Measurements from ENCODE around the gene SH3RF2. TPM values are rescaled to one million over a fixed set of nuclear protein-coding genes. Genes with fewer than 3 reads are reported as not detected.

Gene SH3RF2
- total RNA-seq, 4 donors from 2014 or later = 67.9 to 172 (median 96.3) TPM

GRCh38 chr5:145925803-145926202 lies 10.6 kb upstream of the SH3RF2 start:
- intact Hi-C loops (cut with DNase I; ENCODE audit: low total_unique reads) (no loop called here), in situ Hi-C loops (cut with MboI; ENCODE audit: low pct_ligation_motif_present in 1 of 4, low pct_unique_long_range_greater_than_20kb in 1 of 4, low sequenced_read_pairs in 3 of 4) (no loop called here)
- Histone ChIP-seq H3K27ac (no peak overlapping the region), H3K4me1 (no peaks in the 10 kb centered on the region), H3K27me3 (no peaks in the 10 kb centered on the region), H3K4me3 (no peak overlapping the region), H3K9me3 (no peaks in the 10 kb centered on the region), H3K36me3 (no peaks in the 10 kb centered on the region)
- TF ChIP-seq EP300 (IDR thresholded peaks at IDR 0.05; ENCODE audit: low read depth) (no peak), POLR2A (IDR thresholded peaks at IDR 0.05) (no peak), POLR2AphosphoS5 (IDR thresholded peaks at IDR 0.05) (no peak), CTCF (IDR thresholded peaks at IDR 0.05) (no peak)
- DNase-seq = no peak

DNA sequence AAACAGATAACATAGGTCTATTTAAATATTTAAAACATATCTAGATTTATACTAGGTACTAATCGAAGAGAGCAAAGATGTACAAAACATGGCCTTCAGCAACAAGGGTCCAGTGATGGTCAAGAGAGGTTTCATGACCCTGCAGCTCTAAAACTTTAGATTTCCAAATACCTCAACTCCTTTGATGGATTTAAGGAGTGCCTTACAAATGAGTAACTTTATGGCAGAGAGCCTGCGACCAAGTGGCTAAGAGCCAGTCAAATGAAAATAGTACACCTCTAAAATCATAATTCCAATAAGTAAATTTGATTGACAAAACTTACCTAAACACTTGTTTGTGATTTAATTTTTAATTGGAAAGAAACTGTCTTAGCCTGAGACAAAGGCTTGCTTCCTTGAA lies 4.7 kb upstream of the SH3RF2 start:
- in situ Hi-C loops (cut with MboI; ENCODE audit: low pct_ligation_motif_present in 1 of 4, low pct_unique_long_range_greater_than_20kb in 1 of 4, low sequenced_read_pairs in 3 of 4) (no loop called here), intact Hi-C loops (cut with DNase I; ENCODE audit: low total_unique reads) (no loop called here)
- no peak overlapping the region for H3K27ac ChIP-seq

GRCh38 chr5:145934276-145934675 lies 2.1 kb upstream of the SH3RF2 start:
- in situ Hi-C loops (cut with MboI; ENCODE audit: low pct_ligation_motif_present in 1 of 4, low pct_unique_long_range_greater_than_20kb in 1 of 4, low sequenced_read_pairs in 3 of 4) = no loop called here
- Histone ChIP-seq H3K36me3 (no peaks in the 10 kb centered on the region), H3K4me1 (peaks cover 0 to 15% (median 12%) of the 10 kb centered on the region in 4 donors), H3K4me3 (no peak overlapping the region), H3K27me3 (no peaks in the 10 kb centered on the region), H3K27ac (no peak overlapping the region), H3K9me3 (no peaks in the 10 kb centered on the region)
- TF ChIP-seq POLR2A (IDR thresholded peaks at IDR 0.05) = no peak
- no peak for TF ChIP-seq POLR2AphosphoS5 (IDR thresholded peaks at IDR 0.05)
- no peak for TF ChIP-seq CTCF (IDR thresholded peaks at IDR 0.05)
- TF ChIP-seq EP300 (IDR thresholded peaks at IDR 0.05; ENCODE audit: low read depth) = no peak
- 67 to 78% methylated on average over 5 of the region's 5 CpGs for WGBS, 2 donors (ENCODE audit: low coverage in 1 of 2)
- intact Hi-C loops (cut with DNase I; ENCODE audit: low total_unique reads) = no loop called here
- no peak for DNase-seq

More for the DNA sequence above, 4.7 kb upstream of the SH3RF2 start:
- Histone ChIP-seq H3K4me1 (peaks cover 0 to 13% (median 9%) of the 10 kb centered on the region in 4 donors), H3K27me3 (no peaks in the 10 kb centered on the region), H3K36me3 (no peaks in the 10 kb centered on the region), H3K9me3 (no peaks in the 10 kb centered on the region), H3K4me3 (no peak overlapping the region)
- 61% methylated on average over 2 of the region's 2 CpGs for WGBS, 2 donors (ENCODE audit: low coverage in 1 of 2)
- TF ChIP-seq POLR2AphosphoS5 (IDR thresholded peaks at IDR 0.05) = no peak
- TF ChIP-seq POLR2A (IDR thresholded peaks at IDR 0.05) = no peak
- TF ChIP-seq CTCF (IDR thresholded peaks at IDR 0.05) = no peak
- no peak for TF ChIP-seq EP300 (IDR thresholded peaks at IDR 0.05; ENCODE audit: low read depth)
- no peak for DNase-seq

GRCh38 chr5:145937432-145938250 lies 1.3 kb downstream of the SH3RF2 start:
- intact Hi-C loops (cut with DNase I; ENCODE audit: low total_unique reads) = no loop called here
- no peaks in the 10 kb centered on the region for H3K9me3 ChIP-seq
- no peaks in the 10 kb centered on the region for H3K27me3 ChIP-seq
- peak; percentile 79 for TF ChIP-seq POLR2A (IDR thresholded peaks at IDR 0.05)
- peak; percentile 67 to 92 (median 89) for TF ChIP-seq POLR2AphosphoS5 (IDR thresholded peaks at IDR 0.05)
- no peak for TF ChIP-seq EP300 (IDR thresholded peaks at IDR 0.05; ENCODE audit: low read depth)
- no peak for TF ChIP-seq CTCF (IDR thresholded peaks at IDR 0.05)
- H3K27ac ChIP-seq = peak overlapping the region; percentile 73 to 90 (median 78)
- in situ Hi-C loops (cut with MboI; ENCODE audit: low pct_ligation_motif_present in 1 of 4, low pct_unique_long_range_greater_than_20kb in 1 of 4, low sequenced_read_pairs in 3 of 4) = no loop called here
- H3K4me1 ChIP-seq = peaks cover 0 to 41% (median 20%) of the 10 kb centered on the region in 4 donors
- H3K36me3 ChIP-seq = no peaks in the 10 kb centered on the region
- peak; percentile 53 for DNase-seq
- peak overlapping the region in 3 of 4 donors; percentile 39 to 69 (median 45) for H3K4me3 ChIP-seq
- WGBS, 2 donors (ENCODE audit: low coverage in 1 of 2) = 28 to 51% methylated on average over 7 to 23 of the region's 23 CpGs
